Measurements from ENCODE around the gene SAMSN1. TPM values are rescaled to one million over a fixed set of nuclear protein-coding genes. Genes with fewer than 3 reads are reported as not detected.

Gene SAMSN1
- total RNA-seq, 4 donors from 2014 or later, result 0.80 to 1.9 (median 0.93) TPM

DNA sequence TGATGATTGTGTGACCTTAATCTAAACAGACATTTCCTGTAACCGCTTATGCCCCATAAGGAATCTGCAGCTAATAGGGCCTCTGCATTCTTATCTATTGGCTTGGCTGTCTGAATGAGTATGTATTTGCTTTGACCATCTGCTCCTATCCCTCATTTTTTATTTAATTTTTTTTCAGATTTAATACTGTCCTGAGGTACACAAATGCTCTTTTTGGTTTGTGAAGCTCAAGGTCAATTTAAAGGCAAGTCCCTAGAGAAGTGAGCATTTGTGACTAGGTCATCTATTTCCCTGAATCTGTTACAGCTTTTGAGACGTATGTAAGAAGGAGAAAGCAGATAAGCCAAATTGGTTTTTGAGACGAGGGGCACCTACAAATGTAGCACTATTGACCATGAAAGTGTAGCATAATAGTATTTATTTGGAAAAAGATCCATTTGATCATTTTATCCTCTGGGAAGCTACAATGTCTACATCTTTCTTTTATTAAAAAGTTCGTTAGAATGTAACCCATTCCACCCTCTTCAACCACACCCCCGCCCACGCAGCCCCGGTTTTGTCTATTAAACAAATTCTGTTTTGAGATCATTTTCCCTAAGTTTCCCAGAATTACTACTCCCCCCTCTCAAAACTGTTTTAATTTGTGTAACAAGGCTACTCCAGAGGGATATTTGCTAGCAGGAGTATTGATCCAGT is 93.9 kb downstream of the SAMSN1 start:
- no peak for DNase-seq (ENCODE audit: low spot score in 2 of 2)
- 68% methylated on average over 7 of the region's 7 CpGs for WGBS

DNA sequence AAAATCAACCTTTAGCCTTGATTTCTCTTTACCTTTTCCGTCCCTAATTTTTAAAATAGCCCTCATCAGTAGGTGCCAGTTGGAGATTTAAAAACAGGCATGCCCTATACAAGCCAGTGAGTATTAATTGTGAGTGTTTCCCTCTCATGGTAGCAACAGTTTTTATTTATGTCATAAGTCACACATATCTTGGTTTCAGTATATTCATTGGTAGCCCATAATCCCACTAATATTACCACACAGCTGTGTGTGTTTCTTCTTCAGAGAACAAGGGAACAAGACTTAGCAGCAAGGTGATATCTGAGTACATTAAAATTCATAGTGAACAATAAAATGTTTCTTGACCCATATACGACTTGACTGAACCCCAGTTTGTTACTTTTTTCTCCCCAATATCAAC is 94.6 kb downstream of the SAMSN1 start:
- no peaks in the 10 kb centered on the region for H3K9me3 ChIP-seq
- H3K36me3 ChIP-seq, result no peaks in the 10 kb centered on the region
- no peaks in the 10 kb centered on the region for H3K27me3 ChIP-seq
- H3K4me1 ChIP-seq, result no peaks in the 10 kb centered on the region
- no peak overlapping the region for H3K27ac ChIP-seq
- H3K4me3 ChIP-seq, result no peak overlapping the region
- WGBS, result 87% methylated on average over 2 of the region's 2 CpGs
- TF ChIP-seq EP300 (IDR thresholded peaks at IDR 0.05) (no peak), POLR2AphosphoS5 (IDR thresholded peaks at IDR 0.05) (no peak), POLR2A (IDR thresholded peaks at IDR 0.05) (no peak)
- TF ChIP-seq, protein P1, sequence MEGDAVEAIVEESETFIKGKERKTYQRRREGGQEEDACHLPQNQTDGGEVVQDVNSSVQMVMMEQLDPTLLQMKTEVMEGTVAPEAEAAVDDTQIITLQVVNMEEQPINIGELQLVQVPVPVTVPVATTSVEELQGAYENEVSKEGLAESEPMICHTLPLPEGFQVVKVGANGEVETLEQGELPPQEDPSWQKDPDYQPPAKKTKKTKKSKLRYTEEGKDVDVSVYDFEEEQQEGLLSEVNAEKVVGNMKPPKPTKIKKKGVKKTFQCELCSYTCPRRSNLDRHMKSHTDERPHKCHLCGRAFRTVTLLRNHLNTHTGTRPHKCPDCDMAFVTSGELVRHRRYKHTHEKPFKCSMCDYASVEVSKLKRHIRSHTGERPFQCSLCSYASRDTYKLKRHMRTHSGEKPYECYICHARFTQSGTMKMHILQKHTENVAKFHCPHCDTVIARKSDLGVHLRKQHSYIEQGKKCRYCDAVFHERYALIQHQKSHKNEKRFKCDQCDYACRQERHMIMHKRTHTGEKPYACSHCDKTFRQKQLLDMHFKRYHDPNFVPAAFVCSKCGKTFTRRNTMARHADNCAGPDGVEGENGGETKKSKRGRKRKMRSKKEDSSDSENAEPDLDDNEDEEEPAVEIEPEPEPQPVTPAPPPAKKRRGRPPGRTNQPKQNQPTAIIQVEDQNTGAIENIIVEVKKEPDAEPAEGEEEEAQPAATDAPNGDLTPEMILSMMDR (IDR thresholded peaks at IDR 0.05), result no peak
- DNase-seq (ENCODE audit: low spot score in 2 of 2), result no peak

More for the DNA sequence above, 93.9 kb downstream of the SAMSN1 start:
- Histone ChIP-seq H3K36me3 (no peaks in the 10 kb centered on the region), H3K27me3 (no peaks in the 10 kb centered on the region), H3K9me3 (no peaks in the 10 kb centered on the region), H3K27ac (no peak overlapping the region), H3K4me1 (no peaks in the 10 kb centered on the region), H3K4me3 (no peak overlapping the region)
- TF ChIP-seq POLR2A (IDR thresholded peaks at IDR 0.05), result no peak
- TF ChIP-seq POLR2AphosphoS5 (IDR thresholded peaks at IDR 0.05), result no peak
- no peak for TF ChIP-seq EP300 (IDR thresholded peaks at IDR 0.05)

DNA sequence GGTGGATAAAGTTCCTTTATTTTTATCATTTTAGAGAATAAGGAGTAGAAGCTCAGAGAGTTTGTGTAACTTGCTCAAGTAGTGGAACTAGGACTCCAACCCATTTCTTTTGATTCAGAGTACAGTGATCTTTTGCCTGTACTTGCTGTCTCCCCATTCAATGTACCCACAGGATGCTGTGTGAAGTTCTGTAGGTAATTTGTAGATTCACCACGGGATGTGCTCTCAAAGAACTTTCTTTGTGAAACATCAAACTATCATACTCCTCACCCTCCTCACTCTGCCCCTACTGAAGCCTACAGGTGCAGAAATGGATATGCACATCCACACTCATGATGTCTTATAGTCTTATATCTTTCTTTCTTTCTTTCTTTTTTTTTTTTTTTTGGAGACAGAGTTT is 97.3 kb downstream of the SAMSN1 start:
- H3K36me3 ChIP-seq, result no peaks in the 10 kb centered on the region
- 77% methylated on average over 1 of the region's 1 CpG for WGBS
- no peak for DNase-seq (ENCODE audit: low spot score in 2 of 2)
- no peaks in the 10 kb centered on the region for H3K27me3 ChIP-seq
- no peaks in the 10 kb centered on the region for H3K4me1 ChIP-seq
- no peak overlapping the region for H3K4me3 ChIP-seq
- no peak for TF ChIP-seq POLR2A (IDR thresholded peaks at IDR 0.05)
- TF ChIP-seq, protein P1 (IDR thresholded peaks at IDR 0.05), result no peak
- TF ChIP-seq POLR2AphosphoS5 (IDR thresholded peaks at IDR 0.05), result no peak
- no peak for TF ChIP-seq EP300 (IDR thresholded peaks at IDR 0.05)
- no peak overlapping the region for H3K27ac ChIP-seq
- no peaks in the 10 kb centered on the region for H3K9me3 ChIP-seq

DNA sequence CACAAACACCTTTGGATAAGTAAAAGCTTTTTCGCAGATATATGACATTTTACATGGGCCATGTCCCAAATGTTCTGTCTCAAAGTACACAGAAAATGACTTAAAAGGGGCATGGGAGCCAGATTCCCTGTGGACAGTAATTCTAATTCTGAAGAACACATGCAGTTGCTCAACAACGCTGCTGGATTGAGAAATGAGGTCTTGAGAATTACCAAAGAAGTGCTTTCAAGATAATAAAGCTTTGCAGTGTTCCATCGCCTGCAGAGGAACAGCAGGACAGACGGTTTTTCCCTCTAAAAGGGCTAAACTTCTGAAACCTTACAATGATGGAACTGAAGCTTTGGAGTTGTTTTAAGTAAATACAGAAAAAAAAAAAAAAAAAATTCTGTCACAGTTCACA is 107.9 kb downstream of the SAMSN1 start:
- Histone ChIP-seq H3K27ac (no peak overlapping the region), H3K4me3 (no peak overlapping the region), H3K27me3 (no peaks in the 10 kb centered on the region), H3K36me3 (no peaks in the 10 kb centered on the region), H3K9me3 (no peaks in the 10 kb centered on the region), H3K4me1 (no peaks in the 10 kb centered on the region)
- 76% methylated on average over 4 of the region's 4 CpGs for WGBS
- DNase-seq (ENCODE audit: low spot score in 2 of 2), result no peak
- TF ChIP-seq EP300 (IDR thresholded peaks at IDR 0.05) (no peak), POLR2AphosphoS5 (IDR thresholded peaks at IDR 0.05) (no peak), POLR2A (IDR thresholded peaks at IDR 0.05) (no peak)
- TF ChIP-seq, protein P1 (IDR thresholded peaks at IDR 0.05), result no peak

DNA sequence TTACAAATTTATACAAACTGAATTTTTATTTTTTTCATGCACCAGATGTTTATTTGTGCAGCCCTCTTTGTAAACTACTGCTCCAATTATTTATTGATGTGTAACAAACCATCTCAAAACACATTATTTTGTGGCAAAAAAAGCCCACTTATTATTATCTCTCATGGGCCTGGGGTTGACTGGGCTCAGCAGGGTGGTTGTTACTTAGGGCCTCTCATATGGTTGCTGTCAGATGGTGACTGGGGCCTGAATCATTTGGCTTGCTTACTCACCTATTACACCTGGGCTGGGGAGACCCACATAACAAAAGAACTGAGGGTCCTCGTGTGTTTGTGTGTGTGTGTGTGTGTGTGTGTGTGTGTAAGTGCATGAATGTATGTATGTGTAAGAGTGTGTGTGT is 110.7 kb downstream of the SAMSN1 start:
- Histone ChIP-seq H3K9me3 (no peaks in the 10 kb centered on the region), H3K27me3 (no peaks in the 10 kb centered on the region), H3K4me1 (no peaks in the 10 kb centered on the region), H3K27ac (no peak overlapping the region), H3K4me3 (no peak overlapping the region), H3K36me3 (no peaks in the 10 kb centered on the region)
- no peak for TF ChIP-seq POLR2A (IDR thresholded peaks at IDR 0.05)
- TF ChIP-seq EP300 (IDR thresholded peaks at IDR 0.05), result no peak
- no peak for TF ChIP-seq POLR2AphosphoS5 (IDR thresholded peaks at IDR 0.05)
- TF ChIP-seq, protein P1 (IDR thresholded peaks at IDR 0.05), result no peak
- no peak for DNase-seq (ENCODE audit: low spot score in 2 of 2)
- 36% methylated on average over 1 of the region's 1 CpG for WGBS

Other genes starting within 250 kb of the SAMSN1 start
- gene HSPA13, start 163.2 kb downstream of the SAMSN1 start, total RNA-seq, result 1 to 10 TPM; 3.0 to 7.6 (median 7.2) TPM

Measured in suprapubic skin (tissue), 4 donors.